HUES64 (cell line): ENCODE data around the gene CBLB.

Experiments
- H3K27ac ChIP-seq: 2 replicates; pipeline ENCODE4 v1.7.0; 2013; ENCODE audit warnings: low read depth, low read length, inconsistent platforms
- H3K27me3 ChIP-seq: 2 replicates; pipeline ENCODE4 v1.6.1; 2013; ENCODE audit warnings: mild to moderate bottlenecking, low read length; ENCODE audit not compliant: insufficient read depth
- H3K36me3 ChIP-seq: 2 replicates; pipeline ENCODE4 v1.6.1; 2013; ENCODE audit warnings: mild to moderate bottlenecking, low read length; ENCODE audit not compliant: insufficient read depth
- H3K4me1 ChIP-seq: 2 replicates; pipeline ENCODE4 v1.6.1; 2013; ENCODE audit warnings: mild to moderate bottlenecking, low read length, moderate library complexity; ENCODE audit not compliant: insufficient read depth
- H3K4me3 ChIP-seq: 2 replicates; pipeline ENCODE4 v1.5.1; 2013; ENCODE audit warnings: mild to moderate bottlenecking, low read length, moderate library complexity
- H3K9ac ChIP-seq: 2 replicates; pipeline ENCODE4 v1.6.1; 2013; ENCODE audit warnings: mild to moderate bottlenecking, low read depth, low read length
- H3K9me3 ChIP-seq: 2 replicates; pipeline ENCODE4 v1.6.1; 2013; ENCODE audit warnings: low read depth, low read length; ENCODE audit not compliant: insufficient read depth
- WGBS: fragments of 150-250, 120-280 bp; methylation state at CpG from one replicate; pipeline ENCODE4 v1.1.7; 2013; ENCODE audit warnings: missing lambda C conversion rate; 5-methylcytosine and 5-hydroxymethylcytosine counted together

CBLB gene

GRCh38 chr3:105614288-105615030, 254.4 kb downstream of the CBLB start:
- no peak overlapping the region for H3K4me3 ChIP-seq
- no peaks in the 10 kb centered on the region for H3K27me3 ChIP-seq
- peaks cover 11% of the 10 kb centered on the region for H3K4me1 ChIP-seq
- H3K27ac ChIP-seq: no peak overlapping the region
- H3K36me3 ChIP-seq: no peaks in the 10 kb centered on the region
- H3K9ac ChIP-seq: no peak overlapping the region
- H3K9me3 ChIP-seq: no peaks in the 10 kb centered on the region

- H3K36me3 ChIP-seq: no peaks in the 10 kb centered on the region
- 53% methylated on average over 2 of the region's 2 CpGs for WGBS
- no peak overlapping the region for H3K4me3 ChIP-seq
- H3K27ac ChIP-seq: no peak overlapping the region
- no peak overlapping the region for H3K9ac ChIP-seq
- H3K4me1 ChIP-seq: peaks cover 11% of the 10 kb centered on the region
- H3K9me3 ChIP-seq: no peaks in the 10 kb centered on the region
- H3K27me3 ChIP-seq: no peaks in the 10 kb centered on the region
Observed at GRCh38 chr3:105613120-105613519, 255.7 kb downstream of the CBLB start.

- WGBS: 99% methylated on average over 5 of the region's 5 CpGs
- Histone ChIP-seq H3K4me3 (no peak overlapping the region), H3K36me3 (no peaks in the 10 kb centered on the region), H3K9me3 (no peaks in the 10 kb centered on the region), H3K4me1 (peaks cover 11% of the 10 kb centered on the region), H3K27ac (no peak overlapping the region), H3K27me3 (no peaks in the 10 kb centered on the region), H3K9ac (no peak overlapping the region)
Observed at GRCh38 chr3:105611304-105612192, 257.3 kb downstream of the CBLB start.

DNA sequence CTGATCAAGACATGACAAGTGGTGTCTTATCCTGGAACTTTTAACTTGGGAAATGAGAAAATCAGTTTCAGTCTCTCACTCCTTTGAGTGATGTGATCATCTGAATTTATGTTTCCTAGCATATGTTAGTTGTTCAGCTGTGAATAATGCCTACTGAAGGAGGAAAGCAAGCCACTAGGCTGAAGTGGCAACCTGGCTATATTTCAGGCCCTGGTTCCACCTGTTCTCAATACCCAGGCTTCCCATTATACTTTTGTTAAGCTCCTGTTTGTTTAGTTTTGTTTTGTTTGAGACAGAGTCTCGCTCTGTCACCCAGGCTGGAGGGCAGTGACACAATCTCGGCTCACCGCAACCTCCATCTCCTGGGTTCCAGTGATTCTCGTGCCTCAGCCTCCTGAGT, 258.3 kb downstream of the CBLB start:
- H3K4me1 ChIP-seq: peaks cover 11% of the 10 kb centered on the region
- H3K9ac ChIP-seq: no peak overlapping the region
- no peaks in the 10 kb centered on the region for H3K9me3 ChIP-seq
- no peaks in the 10 kb centered on the region for H3K36me3 ChIP-seq
- no peak overlapping the region for H3K4me3 ChIP-seq
- H3K27me3 ChIP-seq: no peaks in the 10 kb centered on the region
- H3K27ac ChIP-seq: no peak overlapping the region
- 96% methylated on average over 4 of the region's 4 CpGs for WGBS

- 93% methylated on average over 17 of the region's 17 CpGs for WGBS
- H3K9ac ChIP-seq: no peak overlapping the region
Observed at GRCh38 chr3:105608623-105609022, 260.2 kb downstream of the CBLB start.

GRCh38 chr3:105606016-105606415, 262.8 kb downstream of the CBLB start:
- H3K27me3 ChIP-seq: no peaks in the 10 kb centered on the region
- H3K4me3 ChIP-seq: no peak overlapping the region
- H3K4me1 ChIP-seq: no peaks in the 10 kb centered on the region
- H3K9ac ChIP-seq: no peak overlapping the region
- H3K9me3 ChIP-seq: no peaks in the 10 kb centered on the region
- H3K27ac ChIP-seq: no peak overlapping the region
- no peaks in the 10 kb centered on the region for H3K36me3 ChIP-seq

More at GRCh38 chr3:105608623-105609022, 260.2 kb downstream of the CBLB start:
- no peak overlapping the region for H3K27ac ChIP-seq
- H3K27me3 ChIP-seq: no peaks in the 10 kb centered on the region
- H3K4me3 ChIP-seq: peak overlapping the region; percentile 39
- H3K36me3 ChIP-seq: no peaks in the 10 kb centered on the region
- H3K9me3 ChIP-seq: no peaks in the 10 kb centered on the region
- peaks cover 11% of the 10 kb centered on the region for H3K4me1 ChIP-seq
